ENCODE data around the gene CPA1. TPM values are rescaled to one million over a fixed set of nuclear protein-coding genes. Genes with fewer than 3 reads are reported as not detected.

The CPA1 gene
- total RNA-seq, 2 donors from 2014 or later, result not detected

- Histone ChIP-seq H3K36me3 (ENCODE audit: control insufficient read depth, insufficient read depth, low read length) (no peaks in the 10 kb centered on the region), H3K9ac (ENCODE audit: extremely low read depth, low read length, poor library complexity, severe bottlenecking) (no peak overlapping the region), H3K9me3 (ENCODE audit: control insufficient read depth, low read length) (no peaks in the 10 kb centered on the region), H3K4me3 (ENCODE audit: low read length) (no peak overlapping the region), H3K27ac (ENCODE audit: low read depth, low read length) (peak overlapping the region; percentile 86), H3K4me1 (ENCODE audit: control insufficient read depth, insufficient read depth, low read length) (no peaks in the 10 kb centered on the region), H3K27me3 (ENCODE audit: control insufficient read depth, insufficient read depth, low read length, poor library complexity, severe bottlenecking) (no peaks in the 10 kb centered on the region)
- peaks cover 7% of the 10 kb centered on the region for H3K9me3 Mint-ChIP-seq
- DNase-seq, result no peak
- peaks cover 4% of the 10 kb centered on the region for H3K27me3 Mint-ChIP-seq (ENCODE audit: insufficient read depth)
- no peak overlapping the region for H3K27ac Mint-ChIP-seq
- no peak overlapping the region for H3K4me3 Mint-ChIP-seq
- H3K4me1 Mint-ChIP-seq, result peaks cover 4% of the 10 kb centered on the region
- TF ChIP-seq CTCF (conservative IDR thresholded peaks at IDR 0.05), result no peak
- H3K36me3 Mint-ChIP-seq (ENCODE audit: low read depth), result no peaks in the 10 kb centered on the region
- WGBS, 2 experiments (ENCODE audit: insufficient coverage in 1 of 2, insufficient read length in 1 of 2), result 80 to 91% methylated on average over 1 to 2 of the region's 2 CpGs
Measured at GRCh38 chr7:130365088-130365487, 15.2 kb upstream of the CPA1 start.

- H3K36me3 Mint-ChIP-seq (ENCODE audit: low read depth), result no peaks in the 10 kb centered on the region
- DNase-seq, result no peak
- 80 to 87% methylated on average over 14 to 15 of the region's 15 CpGs for WGBS, 2 experiments (ENCODE audit: insufficient coverage in 1 of 2, insufficient read length in 1 of 2)
- no peak for TF ChIP-seq CTCF (conservative IDR thresholded peaks at IDR 0.05)
- Histone ChIP-seq H3K27ac (ENCODE audit: low read depth, low read length) (peak overlapping the region; percentile 86), H3K4me3 (ENCODE audit: low read length) (no peak overlapping the region), H3K9me3 (ENCODE audit: control insufficient read depth, low read length) (no peaks in the 10 kb centered on the region), H3K4me1 (ENCODE audit: control insufficient read depth, insufficient read depth, low read length) (no peaks in the 10 kb centered on the region), H3K9ac (ENCODE audit: extremely low read depth, low read length, poor library complexity, severe bottlenecking) (no peak overlapping the region), H3K27me3 (ENCODE audit: control insufficient read depth, insufficient read depth, low read length, poor library complexity, severe bottlenecking) (no peaks in the 10 kb centered on the region), H3K36me3 (ENCODE audit: control insufficient read depth, insufficient read depth, low read length) (no peaks in the 10 kb centered on the region)
- H3K27ac Mint-ChIP-seq, result no peak overlapping the region
- H3K27me3 Mint-ChIP-seq (ENCODE audit: insufficient read depth), result peaks cover 4% of the 10 kb centered on the region
- peaks cover under 1% of the 10 kb centered on the region for H3K9me3 Mint-ChIP-seq
- peaks cover 4% of the 10 kb centered on the region for H3K4me1 Mint-ChIP-seq
- H3K4me3 Mint-ChIP-seq, result no peak overlapping the region
Measured at GRCh38 chr7:130365511-130366441, 14.5 kb upstream of the CPA1 start.

GRCh38 chr7:130366564-130366963 lies 13.7 kb upstream of the CPA1 start:
- H3K9ac ChIP-seq (ENCODE audit: extremely low read depth, low read length, poor library complexity, severe bottlenecking), result no peak overlapping the region
- H3K4me3 Mint-ChIP-seq, result no peak overlapping the region

More at GRCh38 chr7:130366564-130366963, 13.7 kb upstream of the CPA1 start:
- Histone ChIP-seq H3K27ac (ENCODE audit: low read depth, low read length) (no peak overlapping the region), H3K4me3 (ENCODE audit: low read length) (no peak overlapping the region), H3K27me3 (ENCODE audit: control insufficient read depth, insufficient read depth, low read length, poor library complexity, severe bottlenecking) (no peaks in the 10 kb centered on the region), H3K9me3 (ENCODE audit: control insufficient read depth, low read length) (no peaks in the 10 kb centered on the region), H3K4me1 (ENCODE audit: control insufficient read depth, insufficient read depth, low read length) (no peaks in the 10 kb centered on the region), H3K36me3 (ENCODE audit: control insufficient read depth, insufficient read depth, low read length) (no peaks in the 10 kb centered on the region)
- Mint-ChIP-seq H3K4me1 (peaks cover 4% of the 10 kb centered on the region), H3K27me3 (ENCODE audit: insufficient read depth) (no peaks in the 10 kb centered on the region), H3K27ac (no peak overlapping the region), H3K36me3 (ENCODE audit: low read depth) (no peaks in the 10 kb centered on the region), H3K9me3 (no peaks in the 10 kb centered on the region)
- DNase-seq, result no peak
- 92 to 93% methylated on average over 3 to 6 of the region's 6 CpGs for WGBS, 2 experiments (ENCODE audit: insufficient coverage in 1 of 2, insufficient read length in 1 of 2)
- TF ChIP-seq CTCF (conservative IDR thresholded peaks at IDR 0.05), result no peak

Data from endodermal cell (in vitro differentiated cells).